NB4 (cell line): ENCODE measurements around the gene TMPRSS6.

Experiments used
- DNase-seq: peaks from one replicate; pipeline ENCODE4 v3.0.0; 2010; ENCODE audit warnings: low read depth
- H3K4me3 ChIP-seq: one replicate; pipeline ENCODE4 v1.5.1; 2011; ENCODE audit warnings: mild to moderate bottlenecking, low read depth, low read length, moderate library complexity
- CTCF ChIP-seq: IDR thresholded peaks from one replicate; pipeline ENCODE4 v1.5.1; 2012; ENCODE audit warnings: low read depth, low read length
- MYC ChIP-seq: IDR thresholded peaks from 2 replicates; pipeline ENCODE4 v1.6.1; 2011; ENCODE audit warnings: low read depth, low read length
- POLR2A ChIP-seq: IDR thresholded peaks from 2 replicates; pipeline ENCODE4 v1.6.1; 2011; ENCODE audit warnings: mild to moderate bottlenecking; ENCODE audit not compliant: insufficient read length; ENCODE audit errors: extremely low read depth
- TF ChIP-seq, protein P1 (sequence below): IDR thresholded peaks from 2 replicates; pipeline ENCODE4 v1.6.1; 2011; ENCODE audit warnings: low read depth, low read length

Gene TMPRSS6

DNA sequence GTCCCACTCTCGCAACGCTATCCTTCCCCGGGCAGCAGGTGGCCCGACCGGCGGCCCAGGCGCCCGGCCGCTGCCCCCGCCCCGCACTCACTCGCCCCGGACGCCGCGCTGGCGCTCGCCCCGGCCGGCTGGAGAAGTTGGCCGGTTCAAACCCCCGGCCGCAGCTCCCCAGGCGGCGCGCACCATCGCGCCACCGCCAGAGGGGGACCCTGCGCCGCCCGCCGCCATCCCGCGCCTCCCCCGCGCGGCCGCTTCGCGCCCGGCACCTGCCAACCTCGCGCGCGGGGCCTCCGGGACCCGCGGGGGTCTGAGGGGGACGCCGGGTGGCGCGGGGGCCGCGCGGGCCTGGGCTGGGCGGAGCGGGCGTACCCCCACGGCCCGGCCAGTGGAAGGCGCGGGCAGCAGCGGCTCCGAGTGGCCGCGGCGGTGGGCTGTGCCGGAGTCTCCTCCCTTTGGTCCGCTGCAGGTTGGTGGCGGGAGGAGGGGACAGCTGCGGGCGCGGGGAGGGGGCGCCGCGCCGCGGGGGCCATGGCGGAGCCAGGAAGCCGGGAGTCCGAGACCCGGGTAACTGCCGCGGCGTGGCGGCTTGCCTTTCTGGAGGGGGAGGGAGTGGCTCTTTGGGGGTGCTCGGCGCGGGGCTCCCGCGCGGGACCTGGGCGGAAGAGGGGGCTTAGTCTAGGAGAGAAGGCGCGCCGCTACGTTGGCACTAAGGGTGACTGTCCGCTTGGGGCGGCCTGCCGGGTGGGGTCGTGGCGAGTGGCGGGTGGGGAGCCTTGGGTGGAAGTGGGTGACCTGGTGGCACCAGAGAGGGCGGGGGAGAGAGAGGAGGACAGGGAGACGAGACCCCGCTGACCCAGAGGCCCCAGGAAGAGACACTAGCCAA lies 90.0 kb downstream of the TMPRSS6 start, which contains the start of the genes MPST and TST:
MPST (plus strand) TSS at position 434 of the 883 bp plus-strand sequence; CDS start at position 529, 95 bp downstream.
TST (minus strand) TSS at position 139 of the 883 bp plus-strand sequence. CDS start 715 bp downstream, outside the sequence.
- H3K4me3 ChIP-seq = peak within 1 kb of the TSS; percentile 95
- no peak; the same call in 1 of the 2 replicates for TF ChIP-seq MYC
- TF ChIP-seq CTCF = no peak
- TF ChIP-seq POLR2A = peak; percentile 59
- TF ChIP-seq, protein P1, sequence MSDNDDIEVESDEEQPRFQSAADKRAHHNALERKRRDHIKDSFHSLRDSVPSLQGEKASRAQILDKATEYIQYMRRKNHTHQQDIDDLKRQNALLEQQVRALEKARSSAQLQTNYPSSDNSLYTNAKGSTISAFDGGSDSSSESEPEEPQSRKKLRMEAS = 0 out of 2 replicates have a peak, but pooled peaks have one; percentile 7
- DNase-seq = peak; percentile 87

DNA sequence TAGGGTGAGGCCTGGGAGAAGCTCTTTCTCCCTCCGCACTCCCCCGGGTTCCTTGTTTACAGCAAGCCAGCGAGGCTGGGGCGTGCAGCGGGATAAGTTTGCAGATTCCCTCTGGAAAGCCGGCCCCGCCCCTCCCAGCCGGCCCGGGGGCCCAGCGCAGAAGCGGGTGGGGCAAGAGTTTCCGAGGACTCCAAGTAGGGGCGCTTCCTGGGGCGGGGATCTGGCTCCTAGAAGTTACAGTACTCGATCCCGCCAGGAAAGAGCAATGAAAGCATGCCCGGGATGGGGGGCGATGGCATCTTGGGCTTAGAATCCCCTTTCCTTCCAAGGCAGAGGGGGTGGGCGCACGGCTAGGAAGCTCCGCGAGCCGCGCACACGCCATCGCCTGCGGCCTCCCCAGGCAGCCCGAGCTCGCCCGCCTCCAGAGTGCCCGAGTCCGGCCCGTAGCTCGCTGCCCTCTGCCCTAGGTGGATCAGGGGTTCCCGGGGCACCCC lies 90.7 kb downstream of the TMPRSS6 start:
- no peak for TF ChIP-seq POLR2A
- no peak for TF ChIP-seq MYC
- no peak for TF ChIP-seq CTCF
- TF ChIP-seq, protein P1 = no peak
- peak; percentile 45 for DNase-seq
- peak overlapping the region; percentile 72 for H3K4me3 ChIP-seq

DNA sequence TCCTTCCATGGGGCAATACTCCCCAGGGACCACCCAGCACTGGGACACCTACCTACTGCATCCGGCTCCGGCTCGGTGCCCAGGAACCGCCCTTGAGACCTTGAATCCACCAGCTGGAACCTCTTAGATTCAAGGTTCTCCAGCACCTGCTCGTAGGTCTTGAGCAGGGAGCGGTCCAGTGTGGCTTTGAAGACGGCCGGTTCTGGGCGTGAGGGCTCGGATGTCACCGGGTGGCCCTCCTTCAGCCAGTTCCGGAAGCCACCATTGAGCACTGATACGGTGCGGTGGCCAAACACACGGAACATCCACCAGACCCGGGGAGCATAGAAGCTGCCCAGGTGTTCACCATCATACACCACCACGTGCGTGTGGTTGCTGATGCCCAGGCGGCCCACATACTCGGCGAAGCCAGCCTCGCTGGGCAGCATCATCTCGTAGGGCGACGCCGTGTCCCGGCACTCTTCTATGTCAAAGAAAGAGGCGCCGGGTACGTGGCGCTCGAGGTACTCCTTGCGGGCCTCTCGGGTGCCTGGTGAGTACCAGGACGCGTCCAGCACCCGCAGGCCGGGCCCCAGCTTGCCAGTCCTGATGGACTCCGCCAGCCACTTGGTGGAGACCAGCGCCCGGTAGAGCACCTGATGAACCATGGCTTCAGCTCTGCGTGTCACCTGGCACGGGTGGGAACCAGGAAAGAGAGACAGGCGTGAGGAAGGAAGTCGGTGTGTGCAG lies 91.3 kb downstream of the TMPRSS6 start:
- no peak for DNase-seq
- H3K4me3 ChIP-seq = peak overlapping the region; percentile 72
- TF ChIP-seq MYC (no peak), POLR2A (no peak), CTCF (no peak)
- TF ChIP-seq, protein P1 = no peak

DNA sequence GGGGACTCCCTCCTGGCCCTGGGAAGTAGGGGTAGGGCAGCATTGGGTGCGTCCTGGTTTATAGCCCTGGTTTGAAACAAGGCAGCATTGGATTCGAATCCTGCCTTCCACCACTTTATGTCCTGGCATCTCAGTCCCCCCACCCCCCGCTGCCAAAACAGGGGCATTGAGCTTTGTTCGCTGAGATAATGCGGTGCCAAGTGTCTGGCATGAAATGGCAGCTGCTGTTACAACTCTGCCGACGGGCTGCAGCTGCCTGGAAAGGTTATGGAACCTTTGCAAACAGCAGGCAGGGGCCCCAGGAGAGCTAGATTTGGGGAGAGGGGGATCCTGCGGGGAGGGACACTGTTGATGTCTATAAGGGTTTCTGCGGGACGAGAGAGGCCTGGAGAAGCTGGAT lies 92.2 kb downstream of the TMPRSS6 start:
- no peak overlapping the region for H3K4me3 ChIP-seq
- no peak for TF ChIP-seq POLR2A
- no peak for TF ChIP-seq MYC
- TF ChIP-seq, protein P1 = no peak
- no peak for TF ChIP-seq CTCF
- DNase-seq = no peak

DNA sequence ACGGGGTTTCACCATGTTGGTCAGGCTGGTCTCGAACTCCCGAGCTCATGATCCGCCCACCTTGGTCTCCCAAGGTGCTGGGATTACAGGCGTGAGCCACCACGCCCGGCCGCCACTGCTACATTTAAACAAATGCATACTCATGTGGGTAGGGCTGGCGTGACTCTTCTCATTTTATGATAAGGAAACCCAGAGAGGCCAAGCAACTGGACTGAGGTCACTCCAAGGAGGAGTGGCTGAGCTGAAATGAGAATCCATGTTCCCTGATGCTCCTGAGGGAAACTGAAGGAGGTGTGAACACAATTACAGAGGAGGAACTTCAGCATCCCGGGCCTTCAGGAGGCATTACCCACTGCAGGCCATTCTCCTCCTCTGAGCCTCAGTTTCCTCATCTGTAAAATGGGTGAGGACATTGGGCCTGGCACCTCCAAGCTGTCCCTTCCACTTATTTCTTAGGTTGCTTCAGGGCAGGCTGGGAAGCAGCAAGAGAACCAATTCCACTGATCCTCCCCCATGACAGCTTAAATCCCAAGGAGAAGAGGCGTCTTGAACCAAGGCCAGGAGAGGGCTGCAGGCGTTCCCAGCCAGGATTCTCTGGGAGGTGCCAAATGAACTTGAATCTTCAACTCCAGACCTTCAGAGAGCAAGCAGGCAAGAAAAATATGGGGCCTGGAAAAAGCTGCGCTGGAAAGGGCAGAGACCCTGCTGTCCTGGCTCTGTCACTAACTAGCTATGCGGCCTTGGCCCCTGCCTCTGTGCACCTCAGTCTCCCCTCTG lies 93.2 kb downstream of the TMPRSS6 start:
- no peak overlapping the region for H3K4me3 ChIP-seq
- no peak for DNase-seq
- TF ChIP-seq, protein P1 = no peak
- TF ChIP-seq MYC (no peak), CTCF (no peak)
